Measurements from ENCODE around the gene ADAMTSL4.

ADAMTSL4 gene

GRCh38 chr1:150566589-150567340, 17.6 kb downstream of the ADAMTSL4 start:
- in situ Hi-C loops (cut with HindIII; ENCODE audit: low sequenced_read_pairs), result no loop called here

GRCh38 chr1:150567341-150567716, 18.1 kb downstream of the ADAMTSL4 start:
- in situ Hi-C loops (cut with HindIII; ENCODE audit: low sequenced_read_pairs), result no loop called here

DNA sequence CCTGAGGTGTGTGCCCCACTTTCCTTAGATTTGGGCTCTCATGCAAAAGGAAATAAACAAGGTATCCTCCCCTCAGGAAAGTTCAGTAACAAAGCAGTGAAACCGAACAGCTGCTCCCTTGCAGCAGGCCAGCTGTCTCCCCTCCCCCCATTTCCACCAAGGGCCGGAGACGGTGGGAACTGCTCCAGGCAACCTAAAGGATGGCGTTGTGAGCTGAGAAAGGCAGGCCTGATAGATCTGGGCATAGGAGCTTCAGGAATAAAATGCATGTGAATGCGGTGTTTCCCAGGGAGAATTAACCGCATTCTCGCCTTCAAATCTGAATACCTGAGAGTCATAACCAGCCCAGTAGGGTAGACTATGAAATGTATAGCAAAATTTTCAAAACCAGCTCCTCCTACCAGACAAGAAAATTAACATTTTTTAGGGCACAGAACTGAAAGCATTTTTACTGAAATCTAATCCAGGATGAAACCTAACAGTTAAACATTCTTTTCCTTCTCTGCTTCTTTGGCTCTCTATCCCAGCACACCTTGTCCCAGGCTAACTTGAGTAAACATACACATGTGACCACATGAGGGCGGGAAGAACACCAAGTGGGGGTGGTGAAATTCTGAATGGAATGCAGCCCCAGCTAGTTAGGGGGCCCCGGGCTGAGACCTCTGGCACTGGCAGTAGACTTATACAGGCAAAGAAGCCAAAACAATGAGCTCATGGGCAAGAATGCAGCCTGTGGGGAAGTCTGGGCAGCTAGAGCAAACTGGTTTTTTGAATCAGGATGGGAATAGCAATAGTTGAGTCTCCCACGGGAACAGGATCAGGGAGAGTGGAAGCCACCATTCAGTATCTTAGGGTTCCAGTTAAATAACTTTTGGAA, 18.7 kb downstream of the ADAMTSL4 start:
- in situ Hi-C loops (cut with HindIII; ENCODE audit: low sequenced_read_pairs), result no loop called here

DNA sequence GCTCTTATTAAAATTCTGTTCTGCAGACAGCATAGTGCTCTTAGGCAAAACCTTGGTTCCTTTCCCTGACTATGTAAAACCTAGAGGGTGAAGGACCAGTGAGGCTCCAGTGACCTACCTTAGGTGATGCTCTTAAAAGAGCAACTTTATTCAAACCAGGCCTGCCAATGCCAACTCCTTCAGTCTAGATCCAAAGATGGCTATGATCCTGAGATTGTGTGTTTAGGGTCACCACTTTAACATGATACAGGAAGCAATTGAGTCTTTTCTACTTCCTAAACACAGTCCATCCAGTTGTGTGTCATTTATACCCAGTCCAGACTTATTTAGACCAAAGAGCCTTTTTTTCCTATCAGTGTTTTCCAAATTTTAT, 19.4 kb downstream of the ADAMTSL4 start:
- in situ Hi-C loops (cut with HindIII; ENCODE audit: low sequenced_read_pairs), result no loop called here

DNA sequence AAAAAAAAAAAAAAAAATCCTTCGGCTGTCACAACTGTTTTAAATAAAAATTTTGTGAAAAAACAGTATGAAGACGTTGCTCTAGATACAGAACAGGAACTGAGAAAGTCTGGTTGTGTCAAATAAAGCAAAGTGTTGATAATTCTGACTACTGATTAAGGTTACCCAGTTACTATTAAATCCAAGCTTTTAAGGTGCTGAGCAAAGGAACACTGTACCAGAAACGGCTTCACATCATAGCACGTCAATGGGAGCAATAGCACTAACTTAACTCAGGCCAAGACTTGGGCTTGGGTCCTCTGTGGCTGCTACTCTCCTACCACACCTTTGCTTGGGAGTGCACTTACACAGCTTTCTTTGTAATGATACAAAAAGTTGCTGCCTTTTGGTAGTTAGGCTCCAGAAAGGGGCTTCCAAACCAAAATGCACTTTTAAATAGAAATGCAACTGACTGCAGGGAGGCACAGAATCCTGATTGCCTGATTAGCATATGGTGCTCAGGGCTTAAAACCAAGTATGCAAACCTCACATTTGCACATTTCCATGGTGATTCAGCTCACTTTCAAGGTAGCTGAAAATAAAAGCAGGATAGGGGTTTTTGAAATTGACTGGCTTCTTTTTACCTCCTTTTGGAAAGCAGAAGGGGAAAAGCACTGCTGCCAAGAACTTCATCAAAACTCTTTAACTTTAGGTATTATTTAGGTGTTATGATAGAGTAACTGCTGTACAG, 23.9 kb downstream of the ADAMTSL4 start:
- in situ Hi-C loops (cut with HindIII; ENCODE audit: low sequenced_read_pairs), result loop anchor here (10.0 kb wide), 2 partner anchors 72 to 78 kb away; no protein-coding TSS in a partner anchor

DNA sequence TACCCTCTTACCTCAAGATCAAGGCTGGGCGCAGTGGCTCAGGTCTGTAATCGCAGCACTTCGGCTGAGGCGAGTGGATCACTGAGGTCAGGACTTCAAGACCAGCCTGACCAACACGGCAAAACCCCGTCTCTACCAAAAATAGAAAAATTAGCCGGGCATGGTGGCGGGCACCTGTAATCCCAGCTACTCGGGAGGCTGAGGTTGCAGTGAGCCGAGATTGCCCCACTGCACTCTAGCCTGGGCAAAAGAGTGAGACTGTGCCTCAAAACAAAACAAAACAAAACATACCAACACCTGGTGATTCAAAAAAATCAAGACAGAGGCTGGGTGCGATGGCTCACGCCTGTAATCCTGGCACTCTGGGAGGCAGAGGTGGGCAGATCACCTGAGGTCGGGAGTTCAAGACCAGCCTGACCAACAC, 24.5 kb downstream of the ADAMTSL4 start:
- in situ Hi-C loops (cut with HindIII; ENCODE audit: low sequenced_read_pairs), result loop anchor here (10.0 kb wide), 2 partner anchors 71 to 79 kb away; no protein-coding TSS in a partner anchor

- in situ Hi-C loops (cut with HindIII; ENCODE audit: low sequenced_read_pairs), result loop anchor here (10.0 kb wide), 2 partner anchors 70 to 80 kb away; no protein-coding TSS in a partner anchor
Observed at GRCh38 chr1:150574260-150575071, 25.3 kb downstream of the ADAMTSL4 start.

- in situ Hi-C loops (cut with HindIII; ENCODE audit: low sequenced_read_pairs), result loop anchor here (10.0 kb wide), 2 partner anchors 70 to 80 kb away; no protein-coding TSS in a partner anchor
Observed at GRCh38 chr1:150575072-150575489, 25.9 kb downstream of the ADAMTSL4 start.

- in situ Hi-C loops (cut with HindIII; ENCODE audit: low sequenced_read_pairs), result loop anchor here (10.0 kb wide), 2 partner anchors 69 to 81 kb away; no protein-coding TSS in a partner anchor
Observed at GRCh38 chr1:150575518-150576366, 26.5 kb downstream of the ADAMTSL4 start.

GRCh38 chr1:150576367-150576711, 27.1 kb downstream of the ADAMTSL4 start:
- in situ Hi-C loops (cut with HindIII; ENCODE audit: low sequenced_read_pairs), result loop anchor here (10.0 kb wide), 2 partner anchors 68 to 82 kb away; no protein-coding TSS in a partner anchor

GRCh38 chr1:150576794-150577556, 27.8 kb downstream of the ADAMTSL4 start:
- in situ Hi-C loops (cut with HindIII; ENCODE audit: low sequenced_read_pairs), result loop anchor here (10.0 kb wide), 2 partner anchors 68 to 82 kb away; no protein-coding TSS in a partner anchor

DNA sequence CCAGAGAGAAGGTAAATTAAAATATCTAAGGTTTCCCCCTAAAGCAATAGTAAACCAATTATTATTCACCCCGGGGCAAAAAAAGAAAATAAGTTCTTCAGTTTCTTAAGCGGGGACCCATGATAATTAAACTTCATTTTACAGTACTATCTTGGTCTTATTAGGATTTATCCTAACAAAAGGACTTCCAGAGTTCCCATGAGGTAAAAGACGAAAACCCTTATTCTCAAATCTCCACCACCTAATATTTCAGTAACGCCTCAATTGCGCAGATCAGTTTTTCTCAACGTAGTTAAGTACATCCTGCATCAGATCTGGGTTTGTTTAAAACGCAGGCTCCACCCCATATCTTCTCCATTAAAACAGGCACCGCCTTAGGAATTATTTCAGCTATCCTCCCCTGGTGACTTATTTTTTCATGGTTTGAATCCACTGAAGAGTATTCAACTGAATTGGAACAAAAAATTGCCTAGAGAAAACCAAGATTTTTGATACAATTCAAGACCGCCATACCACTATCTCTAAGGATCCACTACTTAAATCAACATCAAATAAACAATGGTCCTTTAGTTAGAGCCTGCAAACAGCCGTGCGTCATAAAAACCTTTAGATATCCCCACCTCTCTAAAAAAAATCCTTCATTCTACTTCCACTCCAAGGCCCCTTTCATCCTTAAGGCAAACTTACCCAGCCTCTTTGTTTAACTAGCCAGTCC, 28.5 kb downstream of the ADAMTSL4 start:
- in situ Hi-C loops (cut with HindIII; ENCODE audit: low sequenced_read_pairs), result loop anchor here (10.0 kb wide), 2 partner anchors 67 to 83 kb away; no protein-coding TSS in a partner anchor

DNA sequence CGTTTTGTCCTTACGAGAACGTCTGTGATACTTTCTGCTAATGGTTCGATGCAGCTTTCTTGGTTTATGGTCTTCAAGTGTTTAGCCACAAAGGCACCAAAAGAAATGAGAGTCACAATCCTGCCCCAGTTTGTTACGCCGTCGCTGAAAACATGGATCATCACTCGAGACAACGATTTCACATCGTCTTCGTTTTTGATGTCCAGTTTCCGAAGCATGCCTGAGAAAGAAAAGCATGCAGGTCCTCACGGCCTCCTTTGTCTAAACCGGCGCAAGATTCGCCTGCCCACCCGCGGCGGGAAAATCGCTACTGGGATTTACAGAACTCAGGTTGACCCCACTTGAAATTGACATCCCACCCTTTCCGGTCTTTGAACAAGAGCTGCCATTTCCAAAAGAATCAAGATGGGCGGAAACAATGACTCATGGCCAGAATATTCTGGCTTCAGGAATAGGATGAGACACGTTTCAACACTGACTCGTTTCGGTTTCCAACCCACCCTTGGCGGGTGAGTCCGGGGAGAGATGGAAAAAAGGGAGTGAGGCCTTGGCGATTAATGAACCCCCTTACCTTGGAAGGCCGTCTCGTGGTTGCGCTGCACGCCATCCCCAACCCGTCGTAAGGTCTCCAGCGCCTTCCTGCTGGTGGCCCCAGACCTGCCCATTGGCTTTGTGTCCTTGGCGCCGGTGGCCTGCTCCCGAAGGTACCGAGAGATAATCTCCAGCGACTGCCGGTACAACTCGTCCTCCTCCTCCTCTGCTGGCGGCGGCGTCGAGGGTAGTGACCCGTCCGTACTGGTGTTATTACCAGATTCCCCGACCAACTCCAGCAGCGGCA, 29.3 kb downstream of the ADAMTSL4 start:
- in situ Hi-C loops (cut with HindIII; ENCODE audit: low sequenced_read_pairs), result loop anchor here (10.0 kb wide), 2 partner anchors 66 to 84 kb away; no protein-coding TSS in a partner anchor

- in situ Hi-C loops (cut with HindIII; ENCODE audit: low sequenced_read_pairs), result loop anchor here (10.0 kb wide), 2 partner anchors 65 to 85 kb away; no protein-coding TSS in a partner anchor
Observed at GRCh38 chr1:150579110-150579944, 30.1 kb downstream of the ADAMTSL4 start, which contains the start of gene MCL1. Gene MCL1, minus strand, starts transcription at chr1:150579610. Its CDS starts 80 bp downstream, at chr1:150579530.

GRCh38 chr1:150579945-150580642, 30.9 kb downstream of the ADAMTSL4 start:
- in situ Hi-C loops (cut with HindIII; ENCODE audit: low sequenced_read_pairs), result loop anchor here (10.0 kb wide), 2 partner anchors 65 to 85 kb away; no protein-coding TSS in a partner anchor

All from DLD1 (cell line).